Activated CD4-positive, alpha-beta T cell treated with anti-CD3 and anti-CD28 coated beads, Interleukin-2, amount 10 ng/mL, durations not matched to agents 7 days and 5 days (primary cell): Measurements from ENCODE around the gene TMEM271. TPM values are rescaled to one million over a fixed set of nuclear protein-coding genes. Genes with fewer than 3 reads are reported as not detected.

Experiments used
- CTCF ChIA-PET: fragments of 350-600 bp; sonication (Branson Sonifier 250); formaldehyde crosslinking; loops from one replicate; lab custom pipeline; 2021; ENCODE audit warnings: antibody characterized with exemption; lab: Charles Lee
- POLR2A ChIA-PET: fragments of 350-600 bp; sonication (Branson Sonifier 250); formaldehyde crosslinking; loops from one replicate; lab custom pipeline; 2021; ENCODE audit warnings: antibody characterized with exemption; lab: Charles Lee
- DNase-seq: peaks from one replicate; pipeline ENCODE4 v3.0.0-alpha.2; 2020
- H3K27ac Mint-ChIP-seq: one replicate; pipeline ENCODE4 v1.8.0; 2021; ENCODE audit warnings: mild to moderate bottlenecking, moderate library complexity, mixed read lengths
- H3K27me3 Mint-ChIP-seq: one replicate; pipeline ENCODE4 v1.8.0; 2021; ENCODE audit warnings: mixed read lengths
- H3K36me3 Mint-ChIP-seq: one replicate; pipeline ENCODE4 v1.8.0; 2021; ENCODE audit warnings: low read depth, mixed read lengths
- H3K4me1 Mint-ChIP-seq: one replicate; pipeline ENCODE4 v1.8.0; 2021; ENCODE audit warnings: mixed read lengths
- H3K4me3 Mint-ChIP-seq: one replicate; pipeline ENCODE4 v1.8.0; 2021; ENCODE audit warnings: mild to moderate bottlenecking, moderate library complexity, mixed read lengths
- H3K9me3 Mint-ChIP-seq: one replicate; pipeline ENCODE4 v1.8.0; 2021; ENCODE audit warnings: mixed read lengths
- total RNA-seq, 2 experiments: library from RNA; stranded (reverse); gene quantifications; one replicate each; pipeline ENCODE4 v1.2.3, GENCODE V29; 2021

Gene TMEM271
- total RNA-seq, 2 experiments from 2014 or later: not detected

- no peaks in the 10 kb centered on the region for H3K4me1 Mint-ChIP-seq
- ChIA-PET CTCF (no interaction called here), POLR2A (no interaction called here)
- no peaks in the 10 kb centered on the region for H3K27me3 Mint-ChIP-seq
- no peak overlapping the region for H3K4me3 Mint-ChIP-seq
- H3K27ac Mint-ChIP-seq: no peak overlapping the region
- peaks cover 5% of the 10 kb centered on the region for H3K9me3 Mint-ChIP-seq
- H3K36me3 Mint-ChIP-seq: peaks cover 80% of the 10 kb centered on the region
- no peak for DNase-seq
Measured at GRCh38 chr4:528296-528695, 47.8 kb downstream of the TMEM271 start.

GRCh38 chr4:526971-527460 is 49.1 kb downstream of the TMEM271 start:
- no peak overlapping the region for H3K4me3 Mint-ChIP-seq
- no peak overlapping the region for H3K27ac Mint-ChIP-seq

DNA sequence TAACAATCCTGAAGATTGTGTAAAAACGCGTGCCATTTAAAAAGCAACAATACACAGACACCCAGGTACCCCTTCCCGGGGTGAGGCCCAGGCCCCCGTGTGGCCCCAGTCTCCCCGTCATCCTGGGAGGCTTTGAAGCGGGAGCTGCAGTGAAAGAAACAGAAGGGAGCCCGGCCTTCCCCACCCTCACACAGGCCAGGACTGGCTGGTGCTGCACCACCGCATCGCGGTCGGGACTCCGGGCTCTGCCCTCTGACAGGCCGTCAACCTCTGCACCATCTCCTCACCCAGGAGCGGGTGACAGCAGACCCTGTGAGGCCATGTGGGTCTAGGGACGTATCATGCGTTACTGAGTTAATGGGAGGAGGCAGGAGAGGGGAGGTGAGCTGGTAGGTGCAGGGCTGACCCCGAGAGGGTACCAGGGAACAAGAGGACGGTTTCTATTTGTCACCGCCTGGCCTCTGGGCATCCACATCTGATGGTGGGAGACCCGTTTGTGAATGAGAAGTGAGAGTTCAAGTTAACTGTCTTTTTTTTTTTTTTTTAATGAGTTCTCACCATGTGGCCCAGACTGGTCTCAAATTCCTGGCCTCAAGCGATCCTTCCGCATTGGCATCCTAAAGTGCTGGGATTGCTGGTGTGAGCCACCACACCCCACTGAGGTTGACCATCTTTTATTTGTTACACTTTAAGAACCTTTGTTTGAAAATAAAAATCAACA is 49.7 kb downstream of the TMEM271 start:
- ChIA-PET POLR2A (no interaction called here), CTCF (no interaction called here)
- Mint-ChIP-seq H3K27ac (no peak overlapping the region), H3K9me3 (no peaks in the 10 kb centered on the region), H3K4me3 (no peak overlapping the region), H3K27me3 (no peaks in the 10 kb centered on the region), H3K4me1 (no peaks in the 10 kb centered on the region), H3K36me3 (peaks cover 76% of the 10 kb centered on the region)
- DNase-seq: no peak

More at GRCh38 chr4:526971-527460, 49.1 kb downstream of the TMEM271 start:
- no peak for DNase-seq
- no peaks in the 10 kb centered on the region for H3K9me3 Mint-ChIP-seq
- ChIA-PET POLR2A (no interaction called here), CTCF (no interaction called here)
- H3K36me3 Mint-ChIP-seq: peaks cover 77% of the 10 kb centered on the region
- no peaks in the 10 kb centered on the region for H3K4me1 Mint-ChIP-seq
- no peaks in the 10 kb centered on the region for H3K27me3 Mint-ChIP-seq

DNA sequence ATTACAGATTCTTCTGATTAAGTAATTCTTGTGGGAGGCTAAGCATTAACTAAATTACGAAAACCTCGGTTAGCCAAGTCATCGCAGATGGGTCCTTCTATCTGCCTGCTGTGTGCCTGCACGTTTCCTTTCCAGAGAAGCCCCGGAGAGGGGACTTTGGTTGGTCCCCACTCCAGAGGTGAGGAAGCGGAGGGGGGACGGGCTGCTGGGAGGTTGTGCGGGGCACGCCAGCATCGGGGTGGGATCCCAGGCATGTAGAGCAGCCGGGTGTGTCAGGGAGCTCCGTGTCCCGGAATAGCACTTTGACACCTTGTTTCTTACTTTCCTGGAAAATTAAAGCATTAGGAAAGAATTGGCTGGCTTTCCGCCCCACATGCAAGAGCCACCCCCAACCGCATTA is 50.4 kb downstream of the TMEM271 start:
- Mint-ChIP-seq H3K27ac (no peak overlapping the region), H3K9me3 (no peaks in the 10 kb centered on the region), H3K4me1 (no peaks in the 10 kb centered on the region), H3K4me3 (no peak overlapping the region), H3K27me3 (no peaks in the 10 kb centered on the region), H3K36me3 (peaks cover 72% of the 10 kb centered on the region)
- ChIA-PET POLR2A (no interaction called here), CTCF (no interaction called here)
- DNase-seq: no peak

DNA sequence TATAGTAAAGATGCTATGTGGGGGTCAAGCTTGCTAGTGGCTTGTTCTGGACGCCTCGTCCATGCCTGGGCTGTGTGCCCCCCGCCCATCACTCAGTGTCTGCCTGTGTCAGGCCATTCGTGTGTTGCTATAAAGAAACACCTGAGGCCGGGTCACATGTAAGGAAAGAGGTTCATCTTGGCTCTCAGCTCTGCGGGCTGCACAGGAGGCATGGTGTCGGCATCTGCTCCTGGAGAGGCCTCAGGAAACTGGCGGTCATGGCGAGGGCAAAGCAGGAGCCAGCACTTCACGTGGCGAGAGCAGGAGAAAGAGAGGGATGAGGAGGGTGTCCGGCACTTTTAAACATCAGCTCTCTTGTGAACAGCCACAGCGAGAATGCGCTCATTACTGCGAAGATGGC is 51.9 kb downstream of the TMEM271 start:
- Mint-ChIP-seq H3K9me3 (no peaks in the 10 kb centered on the region), H3K36me3 (peaks cover 71% of the 10 kb centered on the region), H3K27me3 (no peaks in the 10 kb centered on the region), H3K4me1 (no peaks in the 10 kb centered on the region), H3K4me3 (no peak overlapping the region), H3K27ac (no peak overlapping the region)
- CTCF ChIA-PET: no interaction called here
- no peak for DNase-seq
- POLR2A ChIA-PET: no interaction called here

Other genes starting within 250 kb of the TMEM271 start
- 10 to 100 TPM; 25.9 to 30.8 TPM for gene ZNF141, start 238.5 kb downstream of the TMEM271 start, total RNA-seq
- 10 to 100 TPM; 32.7 to 33.4 TPM for gene ZNF721, start 77.1 kb downstream of the TMEM271 start, total RNA-seq
- gene PIGG, start 77.1 kb downstream of the TMEM271 start, total RNA-seq: 10 to 100 TPM; 61.9 to 69.5 TPM
- 10 to 100 TPM; 15.9 to 18.7 TPM for gene PDE6B, start 49.3 kb upstream of the TMEM271 start, total RNA-seq
- gene ATP5ME, start 98.0 kb upstream of the TMEM271 start, total RNA-seq: 100 to 1,000 TPM; 162 to 183 TPM
- 10 to 100 TPM; 17.8 to 19.0 TPM for gene MYL5, start 98.2 kb upstream of the TMEM271 start, total RNA-seq
- gene SLC49A3, start 112.9 kb upstream of the TMEM271 start, total RNA-seq: under 1 TPM in 1 of 2 experiments, not detected in 1; 0.35 TPM
- 10 to 100 TPM; 34.9 to 36.8 TPM for gene PCGF3, start 129.5 kb upstream of the TMEM271 start, total RNA-seq
- gene CPLX1, start 249.8 kb upstream of the TMEM271 start, total RNA-seq: under 1 TPM; 0.17 to 0.42 TPM